ENCODE results near the gene TRPC3.
"Not testable (repeated sequence)": the region's sequence is repeated elsewhere in the genome, so short reads cannot be mapped to it uniquely, and the experiment has no call there.

Gene TRPC3

DNA sequence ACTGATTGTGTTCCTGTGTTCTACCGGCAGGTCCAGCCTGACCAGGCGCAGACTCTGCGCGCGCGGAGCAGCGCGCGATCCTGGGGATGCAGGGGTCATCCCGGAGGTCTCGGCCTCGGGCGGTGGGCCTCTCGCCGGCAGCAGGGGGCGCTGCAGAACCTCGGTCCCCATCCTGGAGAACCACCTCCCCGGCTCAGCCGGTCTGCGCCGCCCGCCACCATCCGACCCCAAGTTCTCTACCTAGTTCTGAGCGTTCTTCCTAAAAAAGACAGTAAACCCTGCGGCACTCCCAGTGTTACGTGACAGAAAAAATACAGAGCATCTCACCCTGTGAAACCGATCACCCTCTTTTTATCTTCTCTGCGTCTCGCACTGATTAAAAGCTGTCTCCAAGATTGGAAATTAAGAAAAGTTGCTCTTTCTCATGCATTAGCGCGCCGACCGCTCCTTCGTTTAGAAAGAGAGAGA lies 1.6 kb downstream of the TRPC3 start:
- DNase-seq (ENCODE audit: low read depth in 2 of 3, low spot score in 1 of 3), result peak; percentile 78 to 86 (median 82)

DNA sequence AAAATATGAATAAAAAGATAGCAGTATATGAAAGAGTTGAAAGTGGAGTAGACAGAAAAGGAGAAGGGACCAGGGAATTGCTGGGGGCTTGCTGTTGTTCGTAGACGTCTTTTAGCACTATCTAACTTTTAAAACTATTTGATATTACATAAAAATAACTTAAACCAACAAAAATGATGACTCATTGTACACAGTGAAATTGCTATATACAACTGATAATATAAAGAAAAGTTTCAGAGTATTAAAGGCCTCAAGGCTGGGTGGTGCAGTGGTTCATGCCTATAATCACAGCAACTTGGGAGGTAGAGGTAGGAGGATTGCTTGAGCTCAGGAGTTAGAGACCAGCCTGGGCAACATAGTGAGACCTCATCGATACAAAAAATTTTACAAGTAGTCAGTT lies 5.2 kb downstream of the TRPC3 start:
- no peak for DNase-seq (ENCODE audit: low read depth in 2 of 3, low spot score in 1 of 3)

DNA sequence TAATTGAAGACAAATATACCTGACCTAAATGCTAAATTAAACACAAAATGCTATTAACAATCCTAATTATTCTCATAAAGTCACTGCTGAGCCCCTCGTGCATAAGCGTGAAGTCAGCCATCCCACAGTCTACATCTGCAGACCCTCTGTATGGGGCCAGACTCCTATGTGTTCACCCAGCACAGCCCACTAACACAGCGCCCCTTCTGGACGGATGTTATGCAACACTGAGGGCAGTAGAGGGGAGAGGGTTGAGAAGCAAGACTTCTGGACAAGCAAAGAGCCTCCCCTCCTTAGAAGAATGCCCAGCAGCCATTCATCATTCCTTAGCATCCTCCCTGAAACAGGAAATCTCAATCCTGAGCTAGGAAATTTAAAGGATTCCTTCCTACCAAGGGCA lies 7.9 kb downstream of the TRPC3 start:
- DNase-seq (ENCODE audit: low read depth in 2 of 3, low spot score in 1 of 3), result no peak

DNA sequence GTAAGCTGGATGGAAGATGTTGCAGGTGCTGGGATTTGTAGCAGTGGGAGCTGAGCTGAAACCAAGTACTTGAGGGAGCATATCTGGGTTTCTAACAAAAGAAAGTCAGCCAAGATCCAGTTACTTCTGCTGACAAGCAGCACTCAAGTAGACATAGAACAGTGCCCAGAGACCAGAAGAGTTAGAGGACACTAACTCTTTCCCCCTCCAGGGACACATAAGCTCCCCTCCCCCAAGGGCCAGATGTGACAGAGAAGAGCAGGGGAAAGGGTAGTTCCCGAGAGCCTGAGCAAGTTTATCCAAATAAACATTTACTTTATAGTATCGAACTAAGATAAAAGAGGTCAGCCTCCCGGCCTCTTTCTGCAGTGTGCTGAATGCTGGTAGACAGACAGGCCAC lies 12.2 kb downstream of the TRPC3 start:
- no peak for DNase-seq (ENCODE audit: low read depth in 2 of 3, low spot score in 1 of 3)

DNA sequence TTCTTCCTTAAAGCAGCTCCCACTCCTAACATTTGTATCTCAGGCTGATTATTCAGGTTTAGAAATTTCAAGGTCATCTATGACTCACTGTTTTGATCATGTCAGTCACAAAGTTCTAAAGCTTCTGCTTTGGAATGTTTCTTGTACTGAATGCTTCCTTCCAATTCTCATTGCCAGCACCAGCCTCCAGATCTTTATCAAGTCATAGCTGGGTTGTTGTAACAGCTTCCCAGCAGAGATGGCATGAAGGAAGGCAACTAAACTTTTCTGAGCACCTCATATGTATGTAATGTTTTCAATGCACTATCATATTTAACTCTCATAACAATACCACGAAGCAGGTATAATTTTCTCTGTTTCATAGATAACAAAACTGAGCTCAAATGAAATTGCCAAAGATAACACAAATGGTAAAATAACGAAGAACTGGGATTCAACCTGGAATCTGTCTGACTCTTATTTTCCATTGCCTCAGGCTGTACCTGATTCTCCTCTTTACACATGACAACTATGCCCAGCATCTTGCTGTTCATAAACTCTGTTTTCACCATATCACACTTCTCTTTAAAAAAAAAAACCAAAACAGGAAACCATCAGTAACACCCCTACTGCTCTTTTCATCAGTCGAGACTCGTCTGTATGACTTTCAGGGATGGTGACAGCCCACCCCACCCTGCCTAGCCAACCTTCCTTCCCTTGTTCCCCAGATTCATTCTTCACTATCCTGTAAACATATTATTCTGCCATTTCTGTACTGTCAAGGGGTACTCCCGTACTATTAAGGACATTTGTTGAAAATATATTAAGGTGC lies 13.4 kb downstream of the TRPC3 start:
- no peak for DNase-seq (ENCODE audit: low read depth in 2 of 3, low spot score in 1 of 3)

DNA sequence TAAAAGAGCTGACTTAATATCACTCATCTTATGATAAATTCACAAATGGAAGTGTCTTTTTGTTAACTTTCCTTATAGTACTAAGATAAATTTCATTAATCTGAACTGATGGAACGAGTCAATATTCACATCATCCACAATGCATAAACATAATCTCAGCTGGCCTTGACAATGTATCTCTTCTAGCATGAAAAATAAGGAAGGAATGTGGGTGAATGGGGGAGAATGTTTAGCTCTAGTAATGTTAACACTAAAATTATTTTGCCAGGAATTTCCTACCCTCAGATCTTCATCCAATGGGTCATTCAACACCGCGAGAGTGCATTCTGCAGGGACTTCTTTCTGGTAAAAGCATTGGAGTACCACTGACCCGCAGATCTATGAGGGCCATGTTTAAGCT lies 15.8 kb downstream of the TRPC3 start:
- DNase-seq (ENCODE audit: low read depth in 2 of 3, low spot score in 1 of 3), result no peak

DNA sequence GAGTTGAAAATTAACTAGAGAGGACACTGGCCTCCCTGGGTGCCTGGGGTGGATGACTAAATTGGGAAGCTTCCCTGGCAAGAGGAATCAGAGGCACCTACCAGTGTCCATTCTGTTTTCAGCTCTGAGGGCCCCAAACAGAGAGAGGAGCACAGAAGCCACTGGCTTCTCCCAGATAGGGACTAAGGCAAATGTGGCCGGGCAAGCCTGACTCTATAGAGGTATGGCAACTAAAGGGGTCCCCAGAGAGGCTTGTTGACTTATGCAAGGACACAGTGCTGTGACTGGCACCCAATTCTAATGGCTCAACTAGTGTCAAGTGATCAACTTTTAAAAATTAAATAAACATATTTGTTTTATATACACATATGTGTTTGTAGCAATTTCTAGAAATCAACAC lies 17.2 kb downstream of the TRPC3 start:
- no peak for DNase-seq (ENCODE audit: low read depth in 2 of 3, low spot score in 1 of 3)

DNA sequence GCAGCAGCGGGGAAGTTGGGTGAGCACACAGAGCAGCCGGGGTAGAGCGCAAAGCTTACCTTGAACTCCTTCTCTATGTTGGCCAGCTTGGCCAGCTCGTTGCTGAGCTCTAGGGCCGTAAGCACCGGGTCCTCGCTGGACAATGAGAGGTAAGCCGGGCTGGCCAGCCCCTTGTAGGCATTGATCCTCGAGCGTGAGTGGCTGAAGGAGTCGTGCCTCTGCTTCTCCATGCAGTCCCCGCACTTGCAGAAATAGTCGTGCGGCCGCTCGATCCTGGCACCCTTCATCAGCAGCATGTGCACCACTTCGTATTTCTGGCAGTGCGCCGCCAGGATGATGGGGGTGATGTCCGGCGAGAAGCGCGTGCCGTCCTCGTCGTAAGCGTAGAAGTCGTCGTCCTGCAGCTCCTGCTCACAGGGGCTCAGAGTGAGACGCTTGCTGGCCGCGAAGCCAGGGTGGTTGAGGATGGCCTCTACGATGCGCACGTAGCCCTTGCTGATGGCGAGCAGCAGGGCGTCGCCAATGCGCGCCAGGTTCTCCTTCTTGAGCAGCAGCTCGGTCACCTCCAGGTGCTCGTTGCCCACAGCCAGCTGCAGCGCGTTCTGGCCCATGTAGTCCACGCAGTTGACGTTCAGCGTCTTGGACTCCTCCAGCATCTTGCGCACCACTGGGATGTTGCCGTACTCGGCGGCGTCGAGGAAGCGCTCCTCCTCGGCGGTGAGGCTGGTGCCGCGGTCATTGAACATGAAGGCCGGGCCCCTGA lies 19.5 kb downstream of the TRPC3 start:
- no peak for DNase-seq (ENCODE audit: low read depth in 2 of 3, low spot score in 1 of 3)

DNA sequence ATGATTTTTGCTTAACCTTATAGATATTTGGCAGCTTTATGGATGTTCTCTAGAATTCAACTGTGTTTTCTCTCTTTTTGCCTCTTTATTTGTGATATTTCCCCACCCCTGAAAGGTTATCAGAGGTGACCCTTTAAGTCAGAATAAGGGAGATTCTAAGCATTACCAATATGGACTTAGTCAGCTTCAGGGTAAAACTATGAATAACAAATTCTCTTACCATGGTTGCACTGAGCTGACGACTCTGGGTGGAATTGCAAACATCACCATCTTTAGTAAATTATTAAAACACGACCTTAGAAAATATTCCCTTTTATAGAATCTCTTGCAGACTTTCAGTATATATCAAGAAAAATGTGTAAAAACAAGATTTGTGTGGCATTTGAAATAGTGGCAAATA lies 21.6 kb downstream of the TRPC3 start:
- DNase-seq (ENCODE audit: low read depth in 2 of 3, low spot score in 1 of 3), result no peak

DNA sequence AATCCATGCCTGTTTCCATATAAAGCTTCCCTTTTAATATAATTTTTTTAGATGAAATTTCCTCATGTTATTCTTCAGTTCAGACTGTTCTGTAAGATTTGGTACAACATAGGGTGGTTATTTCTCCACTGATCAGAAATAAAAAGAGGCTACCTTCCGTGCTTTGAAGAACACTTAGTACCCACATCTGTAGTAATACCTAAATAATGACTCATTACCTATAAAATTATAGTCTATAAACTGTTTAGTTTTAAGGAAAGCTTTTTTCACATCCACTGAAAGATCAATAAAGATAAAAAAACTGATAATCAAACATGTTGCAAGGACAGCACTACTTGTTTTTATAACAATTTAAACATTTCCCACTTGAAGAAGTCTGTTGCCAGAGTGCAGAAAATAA lies 23.9 kb downstream of the TRPC3 start:
- DNase-seq (ENCODE audit: low read depth in 2 of 3, low spot score in 1 of 3), result no peak

DNA sequence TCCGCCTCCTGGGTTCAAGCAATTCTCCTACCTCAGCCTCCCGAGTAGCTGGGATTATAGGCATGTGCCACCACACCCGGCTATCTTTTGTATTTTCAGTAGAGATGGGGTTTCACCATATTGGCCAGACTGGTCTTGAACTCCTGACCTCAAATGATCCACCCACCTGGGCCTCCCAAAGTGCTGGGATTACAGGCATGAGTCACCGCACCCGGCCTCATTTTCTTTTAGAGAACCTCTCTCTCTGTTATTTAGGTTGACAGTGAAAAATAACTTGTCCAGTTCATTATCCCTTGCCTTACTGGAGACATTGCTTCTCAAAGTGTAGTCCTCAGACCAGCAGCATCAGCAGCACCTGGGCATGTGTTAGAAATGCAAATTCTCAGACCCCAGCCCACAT lies 25.4 kb downstream of the TRPC3 start:
- DNase-seq (ENCODE audit: low read depth in 2 of 3, low spot score in 1 of 3), result not testable (repeated sequence)

DNA sequence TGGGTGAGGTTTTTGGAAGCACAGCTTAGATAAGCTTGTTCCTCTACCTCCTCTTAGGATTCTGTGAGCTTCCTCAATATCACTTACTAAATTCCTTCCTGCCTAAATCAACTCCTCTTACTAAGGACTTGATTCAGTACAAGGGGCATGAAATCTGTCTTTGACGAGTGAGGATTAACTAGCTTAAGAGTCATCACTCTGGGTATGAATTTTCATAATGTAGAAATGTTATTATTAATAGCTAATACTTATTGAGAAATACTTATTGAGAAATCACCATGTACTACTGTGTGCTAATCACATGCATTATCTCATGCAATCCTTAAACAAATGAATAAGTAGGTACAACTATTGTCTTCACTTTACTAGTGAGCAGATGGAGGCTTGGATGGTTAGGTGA lies 28.6 kb downstream of the TRPC3 start:
- DNase-seq (ENCODE audit: low read depth in 2 of 3, low spot score in 1 of 3), result no peak

DNA sequence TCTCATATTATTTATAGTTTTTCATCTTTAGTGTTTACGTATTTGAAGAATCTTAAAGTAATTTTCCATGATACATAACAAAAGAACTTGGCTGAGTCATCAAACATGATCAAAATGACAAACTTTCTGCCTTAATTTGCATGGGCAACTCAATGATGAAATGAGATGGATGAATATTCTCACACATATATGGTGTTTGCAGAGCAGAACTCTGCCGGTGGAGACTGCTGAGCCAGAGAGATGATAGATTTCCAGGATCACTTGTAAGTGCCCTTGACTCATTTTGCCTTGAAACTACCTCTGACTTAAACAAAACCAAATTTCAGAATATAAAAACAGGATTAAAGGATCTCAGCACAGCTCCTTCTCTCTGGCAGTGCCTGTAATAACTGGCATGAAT lies 38.2 kb downstream of the TRPC3 start:
- no peak for DNase-seq (ENCODE audit: low read depth in 2 of 3, low spot score in 1 of 3)

DNA sequence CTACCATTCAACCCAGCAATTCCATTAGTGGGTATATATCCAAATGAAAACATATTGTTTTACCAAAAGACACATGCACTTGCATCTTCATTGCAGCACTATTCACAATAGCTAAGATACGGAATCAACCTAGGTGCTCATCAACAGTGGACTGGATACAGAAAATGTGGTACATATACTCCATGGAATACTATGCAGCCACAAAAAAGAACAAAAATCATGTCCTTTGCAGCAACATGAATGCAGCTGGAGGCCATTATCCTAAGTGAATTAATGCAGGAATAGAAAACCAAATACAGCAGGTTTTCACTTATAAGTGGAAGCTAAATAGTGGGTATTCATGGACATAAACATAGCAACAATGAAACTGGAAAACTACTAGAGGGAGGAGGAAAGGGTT lies 43.5 kb downstream of the TRPC3 start:
- no peak for DNase-seq (ENCODE audit: low read depth in 2 of 3, low spot score in 1 of 3)

DNA sequence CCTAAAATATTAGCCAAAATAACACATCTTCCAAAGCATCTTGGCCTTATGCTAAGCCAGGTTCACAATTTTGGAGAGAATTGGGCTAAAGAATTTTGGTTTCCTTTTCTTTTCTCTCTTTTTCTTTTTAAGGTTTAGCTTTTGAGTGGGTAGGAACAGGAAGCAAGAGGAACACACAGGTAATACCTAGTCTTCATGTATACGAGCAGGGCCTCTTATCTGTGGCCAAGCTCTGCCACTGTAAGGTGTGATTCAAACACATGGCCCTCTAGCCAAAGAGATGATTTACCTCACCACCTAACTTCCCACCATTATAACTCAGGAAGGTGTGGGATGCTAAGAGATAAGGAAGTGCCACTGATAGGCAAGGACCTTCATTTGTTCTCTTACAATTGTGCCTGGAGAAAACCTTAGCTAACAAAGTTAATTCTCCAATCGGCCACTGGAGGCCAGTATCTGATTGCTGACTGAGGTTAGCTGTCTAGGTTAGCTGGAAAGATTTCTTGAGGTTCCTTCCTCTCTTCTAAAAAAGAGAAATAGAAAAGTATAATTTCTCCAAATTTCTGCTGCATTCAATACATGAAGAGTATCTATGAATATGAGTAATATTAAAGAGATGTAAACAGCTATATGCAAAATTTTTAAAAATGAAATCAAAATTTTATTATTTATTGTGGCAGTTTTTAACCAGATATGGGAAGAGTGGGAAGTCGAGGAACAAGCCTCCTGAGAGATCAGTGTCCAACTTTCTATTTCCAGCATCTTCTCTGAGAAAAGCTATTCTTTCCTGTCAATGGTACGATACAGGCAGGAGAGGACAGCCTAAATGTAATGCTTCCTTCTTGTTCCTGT lies 51.5 kb downstream of the TRPC3 start:
- DNase-seq (ENCODE audit: low read depth in 2 of 3, low spot score in 1 of 3), result peak; percentile 5 to 50 (median 26)

DNA sequence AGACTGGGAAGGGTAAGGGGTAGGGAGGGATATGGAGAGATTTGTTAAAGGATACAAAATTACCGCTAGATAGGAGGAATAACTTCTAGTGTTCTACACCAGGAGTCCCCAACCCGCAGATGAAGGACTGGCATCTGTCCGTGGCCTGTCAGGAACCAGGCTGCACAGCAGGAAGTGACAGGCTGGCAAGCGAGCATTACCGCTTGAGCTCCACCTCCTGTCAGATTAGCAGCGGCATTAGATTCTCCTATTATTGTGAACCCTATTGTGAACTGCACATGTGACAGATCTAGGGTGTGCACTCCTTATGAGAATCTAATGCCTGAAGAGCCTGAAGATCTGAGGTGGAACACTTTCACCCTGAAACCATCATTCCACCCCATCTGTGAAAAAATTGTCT lies 53.7 kb downstream of the TRPC3 start:
- peak in 1 of 3 donors; percentile 1 for DNase-seq (ENCODE audit: low read depth in 2 of 3, low spot score in 1 of 3)

DNA sequence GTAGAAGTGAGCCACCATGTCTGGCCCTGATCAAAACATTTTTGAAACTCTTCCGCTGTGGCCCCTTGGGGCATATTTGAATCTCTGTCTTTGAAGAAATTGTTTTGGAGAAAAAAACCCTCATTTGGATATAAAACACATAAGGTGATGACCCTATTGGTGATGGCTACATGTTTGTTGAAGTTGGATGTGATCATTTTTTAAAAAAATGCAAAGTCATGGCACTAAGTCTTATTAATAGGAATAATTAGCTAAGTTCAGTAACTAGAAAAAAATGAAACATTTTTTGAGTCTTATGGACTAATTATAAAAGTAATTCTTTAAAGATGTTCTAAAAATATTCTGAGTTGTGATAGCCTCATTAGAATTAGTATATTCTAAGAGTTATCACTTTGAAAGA lies 63.7 kb downstream of the TRPC3 start:
- no peak for DNase-seq (ENCODE audit: low read depth in 2 of 3, low spot score in 1 of 3)

DNA sequence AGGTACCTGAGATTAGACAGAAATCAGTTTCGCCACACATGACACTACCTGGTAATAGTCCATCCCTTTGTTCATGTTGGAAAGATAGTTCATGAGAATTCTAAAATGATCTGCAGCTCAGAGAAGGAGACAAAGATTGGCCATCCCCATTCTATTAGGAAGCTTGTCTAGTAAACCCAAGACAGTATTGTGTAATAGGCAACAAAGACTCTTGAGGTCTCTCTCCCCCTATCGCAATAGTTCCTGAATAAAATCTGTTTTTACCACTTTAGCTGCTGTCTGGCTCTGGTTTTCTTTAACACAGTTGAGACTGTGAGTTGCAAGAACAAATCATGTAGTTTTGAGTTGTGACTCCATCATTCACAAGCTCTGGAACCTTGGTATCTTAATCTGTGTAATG lies 66.7 kb downstream of the TRPC3 start:
- DNase-seq (ENCODE audit: low read depth in 2 of 3, low spot score in 1 of 3), result no peak

DNA sequence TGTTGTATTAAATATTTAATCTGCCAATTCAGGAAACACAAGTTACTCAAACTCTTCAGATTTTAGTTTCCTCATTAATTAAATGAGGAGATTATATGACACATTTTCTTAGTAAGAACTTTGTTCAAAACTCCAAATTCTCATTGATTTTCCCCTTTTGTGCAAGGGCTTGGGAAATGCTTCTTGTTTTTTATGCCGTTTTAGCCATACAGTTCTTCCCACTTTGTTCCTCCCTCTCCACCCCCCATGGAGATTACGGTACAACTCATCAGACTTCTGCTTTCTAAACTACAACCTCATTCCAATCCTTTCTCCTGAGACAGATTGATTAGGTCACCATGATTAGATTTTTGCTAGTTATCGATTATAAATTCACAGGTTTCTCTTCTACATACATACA lies 70.7 kb downstream of the TRPC3 start:
- no peak for DNase-seq (ENCODE audit: low read depth in 2 of 3, low spot score in 1 of 3)

DNA sequence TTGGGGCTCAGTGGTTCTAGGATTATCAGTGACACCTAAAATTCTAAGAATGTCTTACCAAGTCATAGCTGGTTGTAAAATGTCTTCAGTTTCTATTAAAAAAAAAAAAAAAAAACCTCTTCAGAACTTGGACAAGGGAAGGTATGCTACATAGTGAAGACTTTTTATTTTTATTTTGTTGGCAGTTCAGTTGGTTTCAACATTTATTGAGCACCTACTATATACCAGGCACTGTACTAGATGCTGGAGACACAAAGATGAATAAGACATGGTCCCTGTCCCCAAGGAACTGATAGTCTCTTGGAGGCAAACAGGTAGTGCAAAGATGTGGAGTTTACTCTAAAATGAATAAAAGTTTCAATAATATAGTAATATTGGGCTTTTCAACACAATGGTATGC lies 72.7 kb downstream of the TRPC3 start:
- no peak for DNase-seq (ENCODE audit: low read depth in 2 of 3, low spot score in 1 of 3)

DNA sequence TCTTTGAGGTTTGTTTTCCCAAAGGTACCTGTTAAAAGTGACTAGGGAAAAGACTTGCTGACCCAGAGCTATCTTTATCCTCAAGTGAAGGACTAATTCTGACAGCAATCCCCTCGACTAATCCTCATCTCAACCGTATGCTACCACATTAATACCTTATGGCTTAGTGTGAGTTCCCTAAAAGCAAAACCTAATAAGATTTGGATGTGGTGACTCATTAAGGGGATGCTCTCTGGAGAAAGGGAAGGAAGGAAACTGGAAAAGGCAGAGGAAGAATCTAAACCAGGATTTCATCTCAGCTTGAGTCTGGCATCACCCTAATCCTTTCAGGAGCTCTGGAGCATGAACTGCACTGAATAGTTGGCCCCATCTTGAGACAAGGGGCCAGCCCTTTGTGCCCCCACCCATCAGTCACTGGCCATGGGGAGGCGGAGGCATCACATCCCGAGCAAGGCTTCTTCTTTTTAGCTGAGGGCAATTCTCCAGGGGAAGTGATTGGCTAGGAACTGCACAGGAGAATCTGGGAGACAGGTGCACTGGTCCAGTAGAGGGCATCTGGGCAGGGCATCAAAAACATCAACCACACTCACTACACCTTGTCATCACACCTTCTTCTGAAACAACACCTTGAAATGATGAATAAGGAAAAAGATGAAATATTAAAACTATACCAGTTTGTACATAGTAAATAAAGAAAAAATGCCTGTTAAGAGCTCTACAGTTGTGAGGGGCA lies 74.7 kb downstream of the TRPC3 start:
- no peak for DNase-seq (ENCODE audit: low read depth in 2 of 3, low spot score in 1 of 3)
